RWPE2 (cell line): Measurements from ENCODE around the gene ACP6.

Experiments used
- ATAC-seq: fragments of 200-7000 bp; cut with Tn5 transposase; 3 replicates; pipeline ENCODE4 v1.9.1; 2021; ENCODE audit warnings: low read depth
- DNase-seq: peaks from one replicate; pipeline ENCODE4 v3.0.0-alpha.2; 2020; ENCODE audit warnings: low spot score
- H3K27ac ChIP-seq: fragments of 450-650 bp; 2 replicates; pipeline ENCODE4 v1.5.1; 2017; ENCODE audit warnings: mild to moderate bottlenecking; ENCODE audit not compliant: poor library complexity, severe bottlenecking
- H3K27me3 ChIP-seq: fragments of 250-450 bp; sonication (Bioruptor Pico); 2 replicates; pipeline ENCODE4 v1.5.1; 2021; ENCODE audit warnings: mild to moderate bottlenecking, moderate library complexity; ENCODE audit not compliant: insufficient read depth, poor library complexity, severe bottlenecking
- H3K36me3 ChIP-seq: fragments of 250-450 bp; sonication (Bioruptor Pico); 2 replicates; pipeline ENCODE4 v1.5.1; 2020; ENCODE audit warnings: low read depth, mild to moderate bottlenecking, moderate library complexity
- H3K4me1 ChIP-seq: fragments of 250-450 bp; sonication (Bioruptor Pico); 2 replicates; pipeline ENCODE4 v1.5.1; 2021; ENCODE audit warnings: mild to moderate bottlenecking, moderate library complexity; ENCODE audit not compliant: insufficient read depth, poor library complexity, severe bottlenecking
- H3K4me3 ChIP-seq: fragments of 250-450 bp; sonication (Bioruptor Pico); 2 replicates; pipeline ENCODE4 v1.5.1; 2021; ENCODE audit warnings: mild to moderate bottlenecking, moderate library complexity; ENCODE audit not compliant: severe bottlenecking
- H3K9me3 ChIP-seq: fragments of 250-450 bp; sonication (Bioruptor Pico); 2 replicates; pipeline ENCODE4 v1.5.1; 2021; ENCODE audit warnings: mild to moderate bottlenecking, moderate library complexity; ENCODE audit not compliant: severe bottlenecking
- TF ChIP-seq, protein P1 (sequence below): fragments of 450-650 bp; IDR thresholded peaks from one replicate; pipeline ENCODE4 v1.5.1; 2017; ENCODE audit warnings: mild to moderate bottlenecking, moderate library complexity; ENCODE audit not compliant: poor library complexity, severe bottlenecking

The ACP6 gene

GRCh38 chr1:147608596-147608995 is 61.7 kb downstream of the ACP6 start:
- H3K4me3 ChIP-seq: no peak overlapping the region
- TF ChIP-seq, protein P1, sequence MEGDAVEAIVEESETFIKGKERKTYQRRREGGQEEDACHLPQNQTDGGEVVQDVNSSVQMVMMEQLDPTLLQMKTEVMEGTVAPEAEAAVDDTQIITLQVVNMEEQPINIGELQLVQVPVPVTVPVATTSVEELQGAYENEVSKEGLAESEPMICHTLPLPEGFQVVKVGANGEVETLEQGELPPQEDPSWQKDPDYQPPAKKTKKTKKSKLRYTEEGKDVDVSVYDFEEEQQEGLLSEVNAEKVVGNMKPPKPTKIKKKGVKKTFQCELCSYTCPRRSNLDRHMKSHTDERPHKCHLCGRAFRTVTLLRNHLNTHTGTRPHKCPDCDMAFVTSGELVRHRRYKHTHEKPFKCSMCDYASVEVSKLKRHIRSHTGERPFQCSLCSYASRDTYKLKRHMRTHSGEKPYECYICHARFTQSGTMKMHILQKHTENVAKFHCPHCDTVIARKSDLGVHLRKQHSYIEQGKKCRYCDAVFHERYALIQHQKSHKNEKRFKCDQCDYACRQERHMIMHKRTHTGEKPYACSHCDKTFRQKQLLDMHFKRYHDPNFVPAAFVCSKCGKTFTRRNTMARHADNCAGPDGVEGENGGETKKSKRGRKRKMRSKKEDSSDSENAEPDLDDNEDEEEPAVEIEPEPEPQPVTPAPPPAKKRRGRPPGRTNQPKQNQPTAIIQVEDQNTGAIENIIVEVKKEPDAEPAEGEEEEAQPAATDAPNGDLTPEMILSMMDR: no peak
- no peak overlapping the region for H3K27ac ChIP-seq
- no peaks in the 10 kb centered on the region for H3K9me3 ChIP-seq
- H3K4me1 ChIP-seq: no peaks in the 10 kb centered on the region
- peaks cover 25% of the 10 kb centered on the region for H3K36me3 ChIP-seq
- no peak for DNase-seq
- no peaks in the 10 kb centered on the region for H3K27me3 ChIP-seq
- no peak for ATAC-seq

DNA sequence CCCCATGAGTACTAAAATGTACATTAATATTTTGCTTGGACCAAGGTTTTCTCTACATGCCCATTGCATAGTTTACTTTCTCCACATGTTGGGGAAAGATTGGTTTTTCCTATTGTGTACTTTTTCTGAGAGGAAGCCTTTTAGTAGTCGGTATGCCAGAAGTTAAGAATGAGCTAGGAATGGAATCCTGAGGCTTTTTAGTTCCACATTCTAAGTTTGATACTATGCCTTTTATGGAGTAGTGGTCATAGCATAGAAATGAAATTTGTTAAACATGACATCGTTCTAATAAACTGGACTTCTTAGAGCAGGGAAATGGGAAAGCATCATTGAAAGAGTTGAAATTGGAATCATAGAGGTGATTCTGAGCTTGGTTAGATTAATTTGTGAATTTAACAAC is 64.7 kb downstream of the ACP6 start:
- Histone ChIP-seq H3K27me3 (no peaks in the 10 kb centered on the region), H3K4me1 (peaks cover 4% of the 10 kb centered on the region), H3K36me3 (peaks cover 14% of the 10 kb centered on the region), H3K4me3 (no peak overlapping the region), H3K9me3 (no peaks in the 10 kb centered on the region), H3K27ac (no peak overlapping the region)
- TF ChIP-seq, protein P1: no peak
- DNase-seq (no peak), ATAC-seq (no peak)

- Histone ChIP-seq H3K4me3 (no peak overlapping the region), H3K4me1 (peaks cover 4% of the 10 kb centered on the region), H3K36me3 (peaks cover 14% of the 10 kb centered on the region), H3K27me3 (no peaks in the 10 kb centered on the region), H3K27ac (no peak overlapping the region), H3K9me3 (no peaks in the 10 kb centered on the region)
- TF ChIP-seq, protein P1: no peak
- no peak for ATAC-seq
- DNase-seq: no peak
These were observed 66.3 kb downstream of the ACP6 start for GRCh38 chr1:147603986-147604385.

DNA sequence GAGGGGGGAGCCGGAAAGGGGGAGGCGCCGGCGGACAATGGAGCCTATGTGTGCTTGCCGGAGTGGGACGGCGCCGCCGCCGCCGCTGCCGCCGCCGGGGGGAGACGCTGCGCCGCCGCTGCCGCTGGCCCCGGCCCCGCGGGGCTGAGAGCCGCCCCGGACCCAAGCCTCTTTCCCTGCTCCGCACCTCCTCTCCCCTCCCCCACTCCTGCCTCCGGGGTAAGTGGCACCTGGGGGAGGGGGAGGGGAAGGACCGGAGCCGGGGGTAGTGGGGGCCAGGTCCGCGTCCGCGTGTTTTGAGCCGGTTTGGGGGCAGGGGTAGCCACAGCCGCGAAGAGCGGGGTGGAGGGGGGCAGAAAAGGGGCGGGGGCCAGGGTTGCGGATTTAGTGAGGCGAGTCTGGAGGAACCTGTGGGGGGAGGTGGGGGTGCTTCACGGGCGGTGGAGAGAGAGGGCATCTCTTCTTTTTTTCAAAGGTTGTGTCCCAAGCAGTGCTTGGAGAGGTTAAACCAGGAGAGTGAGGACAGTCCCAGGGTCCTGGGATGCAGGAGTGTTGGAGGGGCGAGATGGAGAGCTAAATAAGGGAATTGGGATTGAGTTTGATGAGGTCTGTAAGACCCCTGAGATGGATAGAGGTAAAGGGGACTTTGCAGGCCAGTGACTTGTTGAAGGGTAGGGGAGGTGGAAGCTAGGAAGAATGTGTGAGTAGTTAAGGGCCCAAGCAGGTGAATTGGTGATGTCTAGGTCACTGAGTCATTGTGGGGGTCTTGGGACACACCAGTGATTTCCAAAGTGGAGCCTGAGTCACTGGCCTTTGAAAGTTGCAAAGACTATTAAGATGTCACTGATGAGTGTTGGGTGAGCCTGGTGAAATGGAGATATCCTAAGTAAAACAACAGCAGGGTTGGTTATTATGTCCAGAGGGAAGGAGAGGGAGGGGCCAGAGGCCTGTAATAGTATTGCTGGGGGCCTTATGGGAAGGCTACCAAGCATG is 69.9 kb downstream of the ACP6 start:
- no peak for DNase-seq
- Histone ChIP-seq H3K27ac (peak overlapping the region; percentile 50), H3K27me3 (peaks cover 6% of the 10 kb centered on the region), H3K36me3 (no peaks in the 10 kb centered on the region), H3K9me3 (no peaks in the 10 kb centered on the region), H3K4me3 (peak overlapping the region; percentile 94), H3K4me1 (peaks cover 4% of the 10 kb centered on the region)
- ATAC-seq: peak; percentile 15; the same call in 2 of the 3 replicates
- TF ChIP-seq, protein P1: peak; percentile 19
